ENCODE data around the gene COA6. TPM values are rescaled to one million over a fixed set of nuclear protein-coding genes. Genes with fewer than 3 reads are reported as not detected.
"Not testable (repeated sequence)": the region's sequence is repeated elsewhere in the genome, so short reads cannot be mapped to it uniquely, and the experiment has no call there.

Gene COA6
- total and polyA plus RNA-seq, 2 donors (not counting 3 experiments of a cell fraction or from before 2014, with no cell fraction given) = 22.2 to 42.7 TPM

DNA sequence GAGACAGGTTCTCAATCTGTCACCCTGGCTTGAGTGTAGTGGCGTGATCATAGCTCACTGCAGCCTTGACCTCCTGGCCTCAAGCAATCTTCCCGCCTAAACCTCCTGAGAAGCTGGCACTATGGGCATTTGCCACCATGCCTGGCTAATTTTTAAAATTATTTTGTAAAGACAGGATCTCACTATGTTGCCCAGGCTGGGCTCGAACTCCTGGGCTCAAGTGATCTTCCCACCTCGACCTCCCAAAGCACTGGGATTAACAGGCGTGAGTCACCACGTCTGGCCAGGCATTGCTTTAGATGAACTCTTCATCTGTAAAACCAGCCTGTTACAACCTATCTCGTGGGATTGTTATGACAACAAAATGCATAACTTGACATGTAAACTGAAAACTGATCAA is 2.4 kb downstream of the COA6 start:
- peaks cover 20% of the 10 kb centered on the region for H3K79me2 ChIP-seq (ENCODE audit: control insufficient read depth, insufficient read depth, low read length)
- peaks cover 12% of the 10 kb centered on the region for H3K4me1 ChIP-seq (ENCODE audit: control insufficient read depth, extremely low read depth, insufficient read depth, low read length)
- no peaks in the 10 kb centered on the region for H3K9me3 ChIP-seq (replicated peaks; ENCODE audit: control insufficient read depth, insufficient read depth, low read length)
- H3K27me3 ChIP-seq (ENCODE audit: control insufficient read depth in 2 of 2, insufficient read depth in 2 of 2, low read length in 2 of 2) = no peaks in the 10 kb centered on the region
- H3K9me1 ChIP-seq (replicated peaks; ENCODE audit: control insufficient read depth, extremely low read depth, insufficient read depth, low read length) = no peaks in the 10 kb centered on the region
- no peak for TF ChIP-seq MYC (IDR thresholded peaks at IDR 0.05; ENCODE audit: low read depth, low read length)
- TF ChIP-seq FOS (IDR thresholded peaks at IDR 0.05; ENCODE audit: borderline replicate concordance, insufficient read depth, low read length) = no peak
- TF ChIP-seq, protein P1, sequence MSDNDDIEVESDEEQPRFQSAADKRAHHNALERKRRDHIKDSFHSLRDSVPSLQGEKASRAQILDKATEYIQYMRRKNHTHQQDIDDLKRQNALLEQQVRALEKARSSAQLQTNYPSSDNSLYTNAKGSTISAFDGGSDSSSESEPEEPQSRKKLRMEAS (IDR thresholded peaks at IDR 0.05; ENCODE audit: insufficient read depth, insufficient read length) = no peak
- TF ChIP-seq EZH2 (IDR thresholded peaks at IDR 0.05; ENCODE audit: borderline replicate concordance, low read depth, low read length, severe bottlenecking) = no peak
- TF ChIP-seq POLR2A (IDR thresholded peaks at IDR 0.05; ENCODE audit: low read depth, low read length) = no peak
- BruUV-seq (replicated peaks) = no TSS peak
- no peak overlapping the region for H3K27ac ChIP-seq (ENCODE audit: insufficient read depth, low read depth, low read length)
- H3K36me3 ChIP-seq (ENCODE audit: control insufficient read depth in 2 of 2, extremely low read depth in 1 of 2, insufficient read depth in 2 of 2, low read length in 2 of 2) = peaks cover 14 to 18% of the 10 kb centered on the region in 2 experiments
- intact Hi-C loops (cut with micrococcal nuclease) = no loop called here
- dilution Hi-C loops (cut with MboI; ENCODE audit: extremely low pct_ligation_motif_present, low sequenced_read_pairs) = no loop called here
- H3K4me3 ChIP-seq (replicated peaks in 1 of 3; ENCODE audit: insufficient read depth in 1 of 3, low read depth in 1 of 3, low read length in 3 of 3) = no peak overlapping the region
- H3K9ac ChIP-seq (replicated peaks; ENCODE audit: extremely low read depth, insufficient read depth, low read length) = no peak overlapping the region
- CTCF ChIA-PET = no interaction called here
- FAIRE-seq = no peak
- no peak overlapping the region for H3K4me2 ChIP-seq (ENCODE audit: insufficient read depth, low read length)
- no peak overlapping the region for H2AFZ ChIP-seq (ENCODE audit: low read depth, low read length)
- no peaks in the 10 kb centered on the region for H4K20me1 ChIP-seq (replicated peaks; ENCODE audit: control insufficient read depth, extremely low read depth, insufficient read depth, low read length)
- no peak for DNase-seq (ENCODE audit: low read depth, low spot score)
- POLR2A ChIA-PET = no interaction called here

DNA sequence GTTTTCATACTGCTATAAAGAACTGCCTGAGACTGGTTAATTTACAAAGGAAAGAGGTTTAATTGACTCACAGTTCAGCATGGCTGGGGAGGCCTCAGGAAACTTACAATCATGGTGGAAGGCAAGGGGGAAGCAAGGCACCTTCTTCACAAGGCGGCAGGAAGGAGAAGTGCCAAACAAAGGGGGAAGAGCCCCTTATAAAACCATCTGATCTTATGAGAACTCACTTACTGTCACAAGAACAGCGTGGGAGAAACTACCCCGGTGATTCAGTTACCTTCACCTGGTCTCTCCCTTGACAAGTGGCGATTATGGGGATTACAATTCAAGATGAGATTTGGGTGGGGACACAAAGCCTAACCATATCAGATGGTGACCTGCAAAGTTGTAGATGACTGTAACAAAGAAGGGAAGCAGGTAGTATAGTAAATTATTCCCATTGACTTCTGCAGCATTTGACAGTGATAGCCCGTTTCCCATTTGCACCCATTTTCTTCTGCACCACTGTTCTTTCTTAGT is 6.4 kb downstream of the COA6 start:
- BruUV-seq (replicated peaks); H4K20me1 ChIP-seq (replicated peaks; ENCODE audit: control insufficient read depth, extremely low read depth, insufficient read depth, low read length); H3K27me3 ChIP-seq (ENCODE audit: control insufficient read depth in 2 of 2, insufficient read depth in 2 of 2, low read length in 2 of 2); CTCF ChIA-PET; H3K4me1 ChIP-seq (ENCODE audit: control insufficient read depth, extremely low read depth, insufficient read depth, low read length); H3K9me1 ChIP-seq (replicated peaks; ENCODE audit: control insufficient read depth, extremely low read depth, insufficient read depth, low read length); H3K27ac ChIP-seq (ENCODE audit: insufficient read depth, low read depth, low read length); H3K4me3 ChIP-seq (replicated peaks in 1 of 3; ENCODE audit: insufficient read depth in 1 of 3, low read depth in 1 of 3, low read length in 3 of 3); H3K4me2 ChIP-seq (ENCODE audit: insufficient read depth, low read length); POLR2A ChIA-PET; H3K9ac ChIP-seq (replicated peaks; ENCODE audit: extremely low read depth, insufficient read depth, low read length); DNase-seq (ENCODE audit: low read depth, low spot score); intact Hi-C loops (cut with micrococcal nuclease); FAIRE-seq; dilution Hi-C loops (cut with MboI; ENCODE audit: extremely low pct_ligation_motif_present, low sequenced_read_pairs); H3K9me3 ChIP-seq (replicated peaks; ENCODE audit: control insufficient read depth, insufficient read depth, low read length); H2AFZ ChIP-seq (ENCODE audit: low read depth, low read length): not testable (repeated sequence)
- Histone ChIP-seq H3K79me2 (ENCODE audit: control insufficient read depth, insufficient read depth, low read length) (peaks cover 13% of the 10 kb centered on the region), H3K36me3 (ENCODE audit: control insufficient read depth in 2 of 2, extremely low read depth in 1 of 2, insufficient read depth in 2 of 2, low read length in 2 of 2) (peaks cover 14 to 18% of the 10 kb centered on the region in 2 experiments)
